HL-60 (cell line): ENCODE results near the gene TXNDC17.
"Not testable (repeated sequence)": the region's sequence is repeated elsewhere in the genome, so short reads cannot be mapped to it uniquely, and the experiment has no call there.

Experiments
- DNase-seq, 2 experiments: peaks; one replicate each; pipeline ENCODE4 v3.0.0-alpha.2; 2010 to 2020; ENCODE audit warnings: low read depth in 1 of 2, low spot score in 1 of 2
- H3K27ac ChIP-seq: fragments of 250-450 bp; sonication (Bioruptor Pico); replicated peaks from 2 replicates; pipeline ENCODE4 v1.5.1; 2020; ENCODE audit warnings: mild to moderate bottlenecking, moderate library complexity
- H3K27me3 ChIP-seq: fragments of 250-450 bp; sonication (Bioruptor Pico); 2 replicates; pipeline ENCODE4 v1.5.1; 2021; ENCODE audit warnings: mild to moderate bottlenecking, moderate library complexity; ENCODE audit not compliant: insufficient read depth, poor library complexity, severe bottlenecking
- H3K4me3 ChIP-seq: replicated peaks from 2 replicates; pipeline ENCODE4 v1.5.1; 2011; ENCODE audit warnings: mild to moderate bottlenecking, control low read depth, low read length; ENCODE audit not compliant: insufficient read depth
- CTCF ChIP-seq: IDR thresholded peaks from one replicate; pipeline ENCODE4 v1.5.1; 2011; ENCODE audit warnings: low read length, control low read depth, inconsistent platforms; ENCODE audit not compliant: insufficient read depth
- GABPA ChIP-seq: IDR thresholded peaks from 2 replicates; pipeline ENCODE4 v1.6.1; 2012; ENCODE audit warnings: low read depth
- POLR2AphosphoS5 ChIP-seq: IDR thresholded peaks from 2 replicates; pipeline ENCODE4 v1.6.1; 2012; ENCODE audit warnings: low read depth
- REST ChIP-seq: IDR thresholded peaks from 2 replicates; pipeline ENCODE4 v1.6.1; 2012; ENCODE audit warnings: low read depth; ENCODE audit not compliant: insufficient replicate concordance
- SPI1 ChIP-seq: IDR thresholded peaks from 2 replicates; pipeline ENCODE4 v1.6.1; 2012; ENCODE audit warnings: low read depth, mild to moderate bottlenecking, borderline replicate concordance

The TXNDC17 gene

GRCh38 chr17:6661464-6661848 lies 20.6 kb downstream of the TXNDC17 start:
- peak in 1 of 2 experiments; percentile 11 for DNase-seq
- H3K27ac ChIP-seq, result peak overlapping the region; percentile 16; the same call in 1 of the 2 replicates
- no peaks in the 10 kb centered on the region for H3K27me3 ChIP-seq
- no peak for TF ChIP-seq SPI1
- no peak for TF ChIP-seq GABPA
- TF ChIP-seq CTCF, result no peak
- TF ChIP-seq POLR2AphosphoS5, result no peak
- no peak for TF ChIP-seq REST
- H3K4me3 ChIP-seq, result no peak overlapping the region

GRCh38 chr17:6663200-6663599 lies 22.3 kb downstream of the TXNDC17 start:
- H3K4me3 ChIP-seq, H3K27ac ChIP-seq, DNase-seq, H3K27me3 ChIP-seq: not testable (repeated sequence)

- H3K27me3 ChIP-seq, result peaks cover 2% of the 10 kb centered on the region
- H3K4me3 ChIP-seq, result no peak overlapping the region
- H3K27ac ChIP-seq, result no peak overlapping the region
- TF ChIP-seq CTCF (peak; percentile 56), REST (no peak)
- DNase-seq, result peak in 1 of 2 experiments; percentile 57
Observed at GRCh38 chr17:6666077-6666521, 25.2 kb downstream of the TXNDC17 start.

- TF ChIP-seq REST (no peak), POLR2AphosphoS5 (no peak), SPI1 (no peak), CTCF (no peak), GABPA (no peak)
- no peak for DNase-seq
Observed at GRCh38 chr17:6666557-6666956, 25.7 kb downstream of the TXNDC17 start.

More at GRCh38 chr17:6666557-6666956, 25.7 kb downstream of the TXNDC17 start:
- no peak overlapping the region for H3K4me3 ChIP-seq
- peaks cover 2% of the 10 kb centered on the region for H3K27me3 ChIP-seq
- no peak overlapping the region for H3K27ac ChIP-seq
